ENCODE measurements around the gene CD1D.

GRCh38 chr1:158153746-158154444, 26.8 kb upstream of the CD1D start:
- no peak for TF ChIP-seq CEBPB (IDR thresholded peaks at IDR 0.05)
- no peak for TF ChIP-seq RAD21 (IDR thresholded peaks at IDR 0.05; ENCODE audit: low read depth)
- TF ChIP-seq, protein P1, sequence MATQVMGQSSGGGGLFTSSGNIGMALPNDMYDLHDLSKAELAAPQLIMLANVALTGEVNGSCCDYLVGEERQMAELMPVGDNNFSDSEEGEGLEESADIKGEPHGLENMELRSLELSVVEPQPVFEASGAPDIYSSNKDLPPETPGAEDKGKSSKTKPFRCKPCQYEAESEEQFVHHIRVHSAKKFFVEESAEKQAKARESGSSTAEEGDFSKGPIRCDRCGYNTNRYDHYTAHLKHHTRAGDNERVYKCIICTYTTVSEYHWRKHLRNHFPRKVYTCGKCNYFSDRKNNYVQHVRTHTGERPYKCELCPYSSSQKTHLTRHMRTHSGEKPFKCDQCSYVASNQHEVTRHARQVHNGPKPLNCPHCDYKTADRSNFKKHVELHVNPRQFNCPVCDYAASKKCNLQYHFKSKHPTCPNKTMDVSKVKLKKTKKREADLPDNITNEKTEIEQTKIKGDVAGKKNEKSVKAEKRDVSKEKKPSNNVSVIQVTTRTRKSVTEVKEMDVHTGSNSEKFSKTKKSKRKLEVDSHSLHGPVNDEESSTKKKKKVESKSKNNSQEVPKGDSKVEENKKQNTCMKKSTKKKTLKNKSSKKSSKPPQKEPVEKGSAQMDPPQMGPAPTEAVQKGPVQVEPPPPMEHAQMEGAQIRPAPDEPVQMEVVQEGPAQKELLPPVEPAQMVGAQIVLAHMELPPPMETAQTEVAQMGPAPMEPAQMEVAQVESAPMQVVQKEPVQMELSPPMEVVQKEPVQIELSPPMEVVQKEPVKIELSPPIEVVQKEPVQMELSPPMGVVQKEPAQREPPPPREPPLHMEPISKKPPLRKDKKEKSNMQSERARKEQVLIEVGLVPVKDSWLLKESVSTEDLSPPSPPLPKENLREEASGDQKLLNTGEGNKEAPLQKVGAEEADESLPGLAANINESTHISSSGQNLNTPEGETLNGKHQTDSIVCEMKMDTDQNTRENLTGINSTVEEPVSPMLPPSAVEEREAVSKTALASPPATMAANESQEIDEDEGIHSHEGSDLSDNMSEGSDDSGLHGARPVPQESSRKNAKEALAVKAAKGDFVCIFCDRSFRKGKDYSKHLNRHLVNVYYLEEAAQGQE (IDR thresholded peaks at IDR 0.05; ENCODE audit: low read depth): no peak
- TF ChIP-seq, protein P2, sequence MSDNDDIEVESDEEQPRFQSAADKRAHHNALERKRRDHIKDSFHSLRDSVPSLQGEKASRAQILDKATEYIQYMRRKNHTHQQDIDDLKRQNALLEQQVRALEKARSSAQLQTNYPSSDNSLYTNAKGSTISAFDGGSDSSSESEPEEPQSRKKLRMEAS (IDR thresholded peaks at IDR 0.05): no peak
- TF ChIP-seq TAF1 (IDR thresholded peaks at IDR 0.05; ENCODE audit: low read depth): no peak
- no peak for TF ChIP-seq CREB1 (IDR thresholded peaks at IDR 0.05; ENCODE audit: low read depth)

Data from Ishikawa (cell line).